Sigmoid colon (tissue), 7 donors: Measurements from ENCODE around the gene UGT3A1. TPM values are rescaled to one million over a fixed set of nuclear protein-coding genes. Genes with fewer than 3 reads are reported as not detected.

Experiments
- DNase-seq: peaks from one replicate; pipeline ENCODE4 v3.0.0-alpha.2; 2019
- H3K27ac ChIP-seq, 4 donors: fragments of 200-600 bp; sonication (generic); one replicate each; pipeline ENCODE4 v1.5.1; 2016 to 2019; ENCODE audit warnings: mild to moderate bottlenecking in 1 of 4
- H3K27me3 ChIP-seq, 3 donors: fragments of 200-600 bp; sonication (generic); one replicate each; pipeline ENCODE4 v1.5.1; 2019; ENCODE audit warnings: mild to moderate bottlenecking in 1 of 3
- H3K36me3 ChIP-seq, 4 donors: fragments of 200-600 bp; sonication (generic); one replicate each; pipeline ENCODE4 v1.5.1; 2016 to 2019
- H3K4me1 ChIP-seq, 4 donors: fragments of 200-600 bp; sonication (generic); one replicate each; pipeline ENCODE4 v1.5.1; 2017 to 2019
- H3K4me3 ChIP-seq, 4 donors: fragments of 200-600 bp; sonication (generic); one replicate each; pipeline ENCODE4 v1.5.1; 2017 to 2019; ENCODE audit warnings: mild to moderate bottlenecking in 2 of 4, moderate library complexity in 1 of 4
- H3K9me3 ChIP-seq, 4 donors: fragments of 200-600 bp in 3 of 4; sonication (generic) in 3 of 4; one replicate each; pipeline versions ENCODE4 v1.5.1 to v1.6.1; 2013 to 2019
- EP300 ChIP-seq, 4 donors: sonication (generic); formaldehyde crosslinking; IDR thresholded peaks; one replicate each; pipeline ENCODE4 v1.6.1; 2017; ENCODE audit warnings: antibody characterized with exemption in 4 of 4
- POLR2A ChIP-seq, 2 donors: fragments of 450-650 bp; IDR thresholded peaks; one replicate each; pipeline ENCODE4 v1.6.1; 2016; ENCODE audit warnings: antibody characterized with exemption in 2 of 2, mild to moderate bottlenecking in 2 of 2, moderate library complexity in 2 of 2
- POLR2AphosphoS5 ChIP-seq, 4 donors: sonication (generic); formaldehyde crosslinking; IDR thresholded peaks; one replicate each; pipeline ENCODE4 v1.6.1; 2017; ENCODE audit warnings: antibody characterized with exemption in 4 of 4
- WGBS, 2 donors: extraction: QIAGEN DNeasy Blood & Tissue Kit; methylation state at CpG; one replicate each; pipeline ENCODE4 v1.1.7; 2013; 5-methylcytosine and 5-hydroxymethylcytosine counted together
- intact Hi-C: fragments of 100-400 bp; cut with DNase I; formaldehyde crosslinking; loops from one replicate; pipeline ENCODE4 v1.15.1; 2023
- polyA plus RNA-seq, 3 donors: library from polyadenylated mRNA; stranded (reverse); fragments of 200-250 nt; gene quantifications; one replicate each; pipeline ENCODE4 v1.2.3, GENCODE V29; 2013
- total RNA-seq, 4 donors: library from RNA; depleted of rRNA; stranded (reverse); fragments of >200 nt; gene quantifications; one replicate each; pipeline ENCODE4 v1.1.0, GENCODE V29; 2016
- TF ChIP-seq, protein P1 (sequence below), 4 experiments: fragments of 450-650 bp in 3 of 4; fragments of 200-600 bp in 1 of 4; IDR thresholded peaks; one replicate each; pipeline ENCODE4 v1.5.1; 2016 to 2019; ENCODE audit warnings: antibody characterized with exemption in 4 of 4, mild to moderate bottlenecking in 3 of 4, moderate library complexity in 2 of 4
- donor health status: healthy with polysubstance abuse.
- donor health status: Bipolar disorder and iron deficiency.
- donor health status: healthy.

Gene UGT3A1
- total and polyA plus RNA-seq, 7 donors = not detected

DNA sequence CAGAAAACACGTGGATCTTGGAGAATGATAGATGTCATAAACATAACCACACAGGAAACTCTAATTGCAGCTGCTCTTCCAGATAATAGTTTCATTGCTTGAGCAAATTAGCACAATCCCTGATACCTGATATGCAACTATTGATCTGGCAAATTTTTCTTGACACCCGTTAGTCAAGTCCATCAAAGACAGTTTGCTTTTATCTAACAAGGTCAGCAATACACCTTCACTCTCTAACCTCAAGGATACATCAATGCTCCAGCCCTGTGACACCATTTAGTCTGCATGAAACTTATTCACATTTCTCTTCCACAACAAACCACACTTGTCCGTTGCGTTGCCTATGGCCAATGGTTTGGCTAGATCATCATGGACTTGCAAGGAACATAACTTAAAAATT, 16.6 kb downstream of the UGT3A1 start:
- H3K4me1 ChIP-seq = no peaks in the 10 kb centered on the region

DNA sequence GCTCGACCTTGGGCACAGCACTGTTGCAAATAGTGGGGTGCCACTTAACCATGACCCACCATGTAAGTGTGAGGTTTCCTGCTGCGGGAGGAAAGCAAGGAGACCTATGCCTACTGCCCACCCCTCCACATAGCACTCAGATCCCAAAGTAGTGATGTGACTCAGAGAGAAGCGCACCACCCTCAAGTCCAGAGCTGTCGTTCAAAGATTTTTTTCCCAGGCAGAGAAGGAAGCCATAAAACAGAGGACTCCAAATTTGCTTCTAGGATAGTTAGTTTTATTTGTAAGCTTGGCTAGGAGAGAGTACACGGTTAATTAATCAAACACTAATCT, 19.3 kb downstream of the UGT3A1 start:
- DNase-seq = no peak
- WGBS, 2 donors = 62 to 79% methylated on average over 5 of the region's 5 CpGs
- H3K4me3 ChIP-seq = no peak overlapping the region
- TF ChIP-seq POLR2A (IDR thresholded peaks at IDR 0.05) = no peak
- TF ChIP-seq, protein P1, sequence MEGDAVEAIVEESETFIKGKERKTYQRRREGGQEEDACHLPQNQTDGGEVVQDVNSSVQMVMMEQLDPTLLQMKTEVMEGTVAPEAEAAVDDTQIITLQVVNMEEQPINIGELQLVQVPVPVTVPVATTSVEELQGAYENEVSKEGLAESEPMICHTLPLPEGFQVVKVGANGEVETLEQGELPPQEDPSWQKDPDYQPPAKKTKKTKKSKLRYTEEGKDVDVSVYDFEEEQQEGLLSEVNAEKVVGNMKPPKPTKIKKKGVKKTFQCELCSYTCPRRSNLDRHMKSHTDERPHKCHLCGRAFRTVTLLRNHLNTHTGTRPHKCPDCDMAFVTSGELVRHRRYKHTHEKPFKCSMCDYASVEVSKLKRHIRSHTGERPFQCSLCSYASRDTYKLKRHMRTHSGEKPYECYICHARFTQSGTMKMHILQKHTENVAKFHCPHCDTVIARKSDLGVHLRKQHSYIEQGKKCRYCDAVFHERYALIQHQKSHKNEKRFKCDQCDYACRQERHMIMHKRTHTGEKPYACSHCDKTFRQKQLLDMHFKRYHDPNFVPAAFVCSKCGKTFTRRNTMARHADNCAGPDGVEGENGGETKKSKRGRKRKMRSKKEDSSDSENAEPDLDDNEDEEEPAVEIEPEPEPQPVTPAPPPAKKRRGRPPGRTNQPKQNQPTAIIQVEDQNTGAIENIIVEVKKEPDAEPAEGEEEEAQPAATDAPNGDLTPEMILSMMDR (IDR thresholded peaks at IDR 0.05) = no peak
- no peak for TF ChIP-seq EP300 (IDR thresholded peaks at IDR 0.05)
- TF ChIP-seq POLR2AphosphoS5 (IDR thresholded peaks at IDR 0.05) = no peak
- H3K9me3 ChIP-seq = no peaks in the 10 kb centered on the region
- H3K27me3 ChIP-seq = no peaks in the 10 kb centered on the region
- intact Hi-C loops = no loop called here
- H3K36me3 ChIP-seq = no peaks in the 10 kb centered on the region
- H3K4me1 ChIP-seq = no peaks in the 10 kb centered on the region
- H3K27ac ChIP-seq = no peak overlapping the region

More for the DNA sequence above, 16.6 kb downstream of the UGT3A1 start:
- no peaks in the 10 kb centered on the region for H3K36me3 ChIP-seq
- intact Hi-C loops = no loop called here
- no peak for DNase-seq
- no peak overlapping the region for H3K4me3 ChIP-seq
- H3K27ac ChIP-seq = no peak overlapping the region
- no peaks in the 10 kb centered on the region for H3K27me3 ChIP-seq
- TF ChIP-seq POLR2A (IDR thresholded peaks at IDR 0.05) = no peak
- H3K9me3 ChIP-seq = peaks cover 0 to 3% (median 0%) of the 10 kb centered on the region in 4 donors
- 66 to 74% methylated on average over 4 of the region's 4 CpGs for WGBS, 2 donors

DNA sequence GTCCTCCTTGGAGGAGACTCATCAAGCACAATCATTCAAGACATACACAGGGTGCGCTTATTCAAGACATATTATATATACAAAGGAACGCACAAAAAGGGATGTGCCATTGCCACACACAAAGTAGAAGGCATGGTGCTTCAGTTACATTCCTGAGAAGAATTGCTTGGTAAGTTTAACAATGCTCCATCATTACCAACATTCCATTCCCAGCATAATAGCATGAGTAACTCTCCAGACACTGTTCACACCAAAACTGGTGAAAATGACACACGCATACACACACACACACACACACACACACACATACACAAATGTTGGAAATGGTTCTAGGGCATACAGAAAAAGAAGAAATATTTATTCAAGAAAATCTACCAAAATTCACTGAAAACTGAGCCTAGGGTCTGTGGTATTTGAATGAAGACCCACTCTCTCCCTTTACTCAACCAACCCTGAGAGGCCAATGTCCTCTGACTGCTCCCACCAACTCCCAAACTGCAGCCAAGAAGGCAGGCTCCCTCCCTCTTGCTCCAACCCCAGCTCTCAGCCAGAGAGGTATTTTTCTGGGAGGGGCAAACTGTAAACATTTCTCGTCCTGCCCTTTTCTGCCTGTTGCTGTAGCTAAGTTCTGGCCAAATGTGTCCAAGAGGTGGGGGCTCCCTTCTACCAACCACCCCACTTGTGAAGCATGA, 19.9 kb downstream of the UGT3A1 start:
- no peaks in the 10 kb centered on the region for H3K4me1 ChIP-seq
- no peak overlapping the region for H3K27ac ChIP-seq
- H3K4me3 ChIP-seq = no peak overlapping the region
- intact Hi-C loops = no loop called here
- H3K36me3 ChIP-seq = no peaks in the 10 kb centered on the region
- no peaks in the 10 kb centered on the region for H3K9me3 ChIP-seq
- no peak for DNase-seq
- 75 to 89% methylated on average over 4 of the region's 4 CpGs for WGBS, 2 donors
- TF ChIP-seq, protein P1 (IDR thresholded peaks at IDR 0.05) = no peak
- no peak for TF ChIP-seq EP300 (IDR thresholded peaks at IDR 0.05)
- no peak for TF ChIP-seq POLR2A (IDR thresholded peaks at IDR 0.05)
- no peaks in the 10 kb centered on the region for H3K27me3 ChIP-seq

DNA sequence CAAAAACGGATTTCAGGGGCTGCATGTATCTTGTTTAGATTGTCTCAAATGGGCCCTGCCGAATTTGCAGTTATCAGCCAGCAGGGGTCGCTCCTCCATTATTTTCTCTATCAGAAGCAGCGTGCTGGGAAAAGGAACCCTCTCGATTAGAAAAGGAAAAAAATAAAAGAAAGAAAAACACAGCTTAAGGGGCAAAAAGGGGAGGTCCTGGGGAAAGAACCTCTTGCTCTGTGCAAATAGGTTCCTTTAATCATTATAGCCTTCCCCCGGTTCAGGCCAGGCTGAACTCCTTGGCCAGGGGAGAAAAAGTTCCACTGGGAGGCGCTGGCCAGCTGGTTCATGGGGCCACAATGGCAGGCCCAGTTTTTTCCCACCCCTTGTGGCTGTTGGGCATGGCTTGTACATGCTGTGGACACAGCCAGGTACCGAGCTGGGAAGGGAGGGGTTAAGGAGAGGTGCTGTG, 27.8 kb downstream of the UGT3A1 start:
- Histone ChIP-seq H3K4me1 (no peaks in the 10 kb centered on the region), H3K27me3 (no peaks in the 10 kb centered on the region), H3K36me3 (no peaks in the 10 kb centered on the region), H3K27ac (no peak overlapping the region), H3K4me3 (no peak overlapping the region), H3K9me3 (peaks cover 0 to 9% (median 3%) of the 10 kb centered on the region in 4 donors)
- intact Hi-C loops = no loop called here
- 41 to 51% methylated on average over 8 of the region's 8 CpGs for WGBS, 2 donors
- TF ChIP-seq EP300 (IDR thresholded peaks at IDR 0.05) = no peak
- no peak for TF ChIP-seq POLR2AphosphoS5 (IDR thresholded peaks at IDR 0.05)
- no peak for TF ChIP-seq POLR2A (IDR thresholded peaks at IDR 0.05)
- no peak for DNase-seq

DNA sequence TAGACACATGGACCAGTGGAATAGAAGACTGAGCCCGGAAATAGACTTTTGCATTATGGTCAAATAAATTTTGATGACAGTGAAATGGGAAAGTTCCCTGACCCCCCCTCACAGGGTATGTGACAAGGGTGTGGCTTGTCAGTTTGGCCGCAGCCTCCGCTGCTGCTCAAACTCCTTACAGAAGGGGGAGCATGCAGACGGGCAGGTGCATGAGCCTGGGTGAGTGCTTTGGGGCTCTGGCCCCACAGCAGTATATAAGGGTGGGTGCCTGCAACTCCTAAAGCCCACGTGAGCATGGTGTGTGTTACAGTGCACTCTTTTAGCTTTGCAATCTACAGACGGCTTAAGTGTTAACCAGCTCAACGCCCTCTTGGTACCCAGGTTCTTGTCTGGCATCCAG, 30.9 kb downstream of the UGT3A1 start:
- TF ChIP-seq EP300 (IDR thresholded peaks at IDR 0.05) (no peak), POLR2AphosphoS5 (IDR thresholded peaks at IDR 0.05) (no peak), POLR2A (IDR thresholded peaks at IDR 0.05) (no peak)
- TF ChIP-seq, protein P1 (IDR thresholded peaks at IDR 0.05) = no peak
- no peaks in the 10 kb centered on the region for H3K27me3 ChIP-seq
- DNase-seq = no peak
- 34 to 75% methylated on average over 7 of the region's 7 CpGs for WGBS, 2 donors
- intact Hi-C loops = no loop called here
- H3K4me1 ChIP-seq = no peaks in the 10 kb centered on the region
- no peak overlapping the region for H3K4me3 ChIP-seq
- H3K36me3 ChIP-seq = no peaks in the 10 kb centered on the region
- no peak overlapping the region for H3K27ac ChIP-seq
- H3K9me3 ChIP-seq = peaks cover 0 to 9% (median 3%) of the 10 kb centered on the region in 4 donors

DNA sequence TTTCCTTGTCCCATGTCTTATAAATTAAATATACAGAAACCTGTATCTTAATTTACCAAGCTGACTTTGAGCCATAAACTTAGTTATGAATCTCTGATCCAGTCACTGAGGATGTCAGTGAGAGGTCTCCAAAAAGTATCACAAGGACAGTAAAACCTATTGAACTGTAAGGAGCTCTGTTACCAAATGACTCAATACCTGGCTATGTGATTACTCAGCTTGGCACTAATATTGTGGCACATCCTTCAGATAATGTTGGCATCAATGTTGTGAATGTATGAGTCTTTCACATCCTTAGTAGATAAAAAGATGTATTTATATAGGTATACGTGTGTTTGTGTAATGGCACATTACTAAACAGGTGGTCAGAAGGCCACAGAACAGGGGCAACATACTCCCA, 34.8 kb downstream of the UGT3A1 start:
- Histone ChIP-seq H3K27ac (no peak overlapping the region), H3K4me3 (no peak overlapping the region), H3K36me3 (no peaks in the 10 kb centered on the region), H3K9me3 (no peaks in the 10 kb centered on the region), H3K27me3 (no peaks in the 10 kb centered on the region), H3K4me1 (no peaks in the 10 kb centered on the region)
- TF ChIP-seq POLR2AphosphoS5 (IDR thresholded peaks at IDR 0.05) (no peak), EP300 (IDR thresholded peaks at IDR 0.05) (no peak), POLR2A (IDR thresholded peaks at IDR 0.05) (no peak)
- TF ChIP-seq, protein P1 (IDR thresholded peaks at IDR 0.05) = no peak
- WGBS, 2 donors = 83 to 96% methylated on average over 1 of the region's 1 CpG
- intact Hi-C loops = no loop called here
- no peak for DNase-seq
